Upper lobe of left lung (tissue), 6 donors: ENCODE measurements around the gene UBN1. TPM values are rescaled to one million over a fixed set of nuclear protein-coding genes. Genes with fewer than 3 reads are reported as not detected.

Experiments
- ATAC-seq, 2 donors: fragments of 200-7000 bp; cut with Tn5 transposase; one replicate each; pipeline ENCODE4 v1.9.1; 2022; ENCODE audit warnings: mild to moderate bottlenecking in 2 of 2, moderate library complexity in 2 of 2; ENCODE audit not compliant: low FRiP score in 2 of 2
- DNase-seq, 2 donors: peaks; one replicate each; pipeline ENCODE4 v3.0.0-alpha.2; 2019 to 2020
- H3K27ac ChIP-seq, 4 donors: fragments of 200-600 bp; sonication (generic); one replicate each; pipeline ENCODE4 v1.5.1; 2016 to 2019
- H3K27me3 ChIP-seq, 4 donors: fragments of 200-600 bp; sonication (generic); one replicate each; pipeline ENCODE4 v1.5.1; 2017 to 2019
- H3K36me3 ChIP-seq, 4 donors: fragments of 200-600 bp; sonication (generic); one replicate each; pipeline ENCODE4 v1.5.1; 2016 to 2019
- H3K4me1 ChIP-seq, 4 donors: fragments of 200-600 bp; sonication (generic); one replicate each; pipeline ENCODE4 v1.5.1; 2018 to 2019
- H3K4me3 ChIP-seq, 4 donors: fragments of 200-600 bp; sonication (generic); one replicate each; pipeline ENCODE4 v1.5.1; 2017 to 2019; ENCODE audit warnings: mild to moderate bottlenecking in 2 of 4, moderate library complexity in 1 of 4
- H3K9me3 ChIP-seq, 4 donors: fragments of 200-600 bp; sonication (generic); one replicate each; pipeline ENCODE4 v1.5.1; 2018 to 2019
- CTCF ChIP-seq, 6 experiments: fragments of 450-650 bp in 4 of 6; fragments of 200-600 bp in 2 of 6; sonication (generic) in 2 of 6; IDR thresholded peaks; one replicate each; pipeline ENCODE4 v1.5.1; 2016 to 2019; ENCODE audit warnings: antibody characterized with exemption in 6 of 6
- EP300 ChIP-seq, 4 donors: sonication (generic); formaldehyde crosslinking; IDR thresholded peaks; one replicate each; pipeline ENCODE4 v1.5.1; 2017; ENCODE audit warnings: antibody characterized with exemption in 4 of 4, control low read depth in 2 of 4
- POLR2A ChIP-seq, 4 donors: fragments of 450-650 bp; IDR thresholded peaks; one replicate each; pipeline ENCODE4 v1.5.1; 2016 to 2017; ENCODE audit warnings: antibody characterized with exemption in 4 of 4, mild to moderate bottlenecking in 2 of 4
- POLR2AphosphoS5 ChIP-seq, 2 donors: sonication (generic); formaldehyde crosslinking; IDR thresholded peaks; one replicate each; pipeline ENCODE4 v1.5.1; 2017; ENCODE audit warnings: antibody characterized with exemption in 2 of 2
- WGBS, 2 donors: methylation state at CpG; one replicate each; pipeline ENCODE4 v1.1.5; 2017 to 2018; 5-methylcytosine and 5-hydroxymethylcytosine counted together
- total RNA-seq, 6 donors: library from RNA; depleted of rRNA in 4 of 6; stranded (reverse); fragments of >200 nt in 4 of 6; gene quantifications; one replicate each; pipeline versions ENCODE4 v1.1.0 to v1.2.1, GENCODE V29; 2016 to 2021
- donor health status: DM: no; HTN: no; CAD: no; lungs with moderate emphysema.
- donor health status: DM: no; HTN: yes; CAD: no; lungs with severe emphysema.

Gene UBN1
- total RNA-seq, 6 donors from 2014 or later, result 35.7 to 49.2 (median 38.8) TPM

- Histone ChIP-seq H3K9me3 (no peaks in the 10 kb centered on the region), H3K4me1 (peaks cover 0 to 11% (median 4%) of the 10 kb centered on the region in 4 donors), H3K4me3 (no peak overlapping the region), H3K27ac (no peak overlapping the region), H3K36me3 (peaks cover 54 to 97% (median 84%) of the 10 kb centered on the region in 4 donors), H3K27me3 (no peaks in the 10 kb centered on the region)
- ATAC-seq, result no peak
- WGBS, 2 donors, result 95% methylated on average over 45 of the region's 45 CpGs
- TF ChIP-seq POLR2AphosphoS5 (IDR thresholded peaks at IDR 0.05) (no peak), EP300 (IDR thresholded peaks at IDR 0.05) (no peak), POLR2A (IDR thresholded peaks at IDR 0.05) (no peak), CTCF (IDR thresholded peaks at IDR 0.05) (no peak)
- DNase-seq, result peak in 1 of 2 donors; percentile 62
Measured at GRCh38 chr16:4884972-4885874, 37.9 kb downstream of the UBN1 start.

GRCh38 chr16:4886151-4886550, 38.9 kb downstream of the UBN1 start:
- peaks cover 50 to 96% (median 79%) of the 10 kb centered on the region in 4 donors for H3K36me3 ChIP-seq
- no peak overlapping the region for H3K4me3 ChIP-seq
- H3K27me3 ChIP-seq, result no peaks in the 10 kb centered on the region
- 90 to 98% methylated on average over 5 of the region's 5 CpGs for WGBS, 2 donors
- H3K4me1 ChIP-seq, result peaks cover 0 to 11% (median 4%) of the 10 kb centered on the region in 4 donors
- no peak overlapping the region for H3K27ac ChIP-seq
- H3K9me3 ChIP-seq, result no peaks in the 10 kb centered on the region
- ATAC-seq (no peak), DNase-seq (no peak)
- no peak for TF ChIP-seq POLR2AphosphoS5 (IDR thresholded peaks at IDR 0.05)
- TF ChIP-seq POLR2A (IDR thresholded peaks at IDR 0.05), result no peak
- TF ChIP-seq CTCF (IDR thresholded peaks at IDR 0.05), result no peak
- TF ChIP-seq EP300 (IDR thresholded peaks at IDR 0.05), result no peak

GRCh38 chr16:4888428-4889135, 41.3 kb downstream of the UBN1 start:
- no peak overlapping the region for H3K4me3 ChIP-seq
- no peak for ATAC-seq
- no peak overlapping the region for H3K27ac ChIP-seq
- TF ChIP-seq POLR2AphosphoS5 (IDR thresholded peaks at IDR 0.05) (no peak), EP300 (IDR thresholded peaks at IDR 0.05) (no peak), POLR2A (IDR thresholded peaks at IDR 0.05) (no peak), CTCF (IDR thresholded peaks at IDR 0.05) (no peak)
- DNase-seq, result no peak
- no peaks in the 10 kb centered on the region for H3K27me3 ChIP-seq
- no peaks in the 10 kb centered on the region for H3K9me3 ChIP-seq
- H3K36me3 ChIP-seq, result peaks cover 42 to 96% (median 69%) of the 10 kb centered on the region in 4 donors
- WGBS, 2 donors, result 84 to 86% methylated on average over 9 of the region's 9 CpGs
- peaks cover 0 to 4% (median 0%) of the 10 kb centered on the region in 4 donors for H3K4me1 ChIP-seq

GRCh38 chr16:4890026-4890425, 42.7 kb downstream of the UBN1 start:
- ATAC-seq, result no peak
- Histone ChIP-seq H3K4me1 (peaks cover 0 to 4% (median 0%) of the 10 kb centered on the region in 4 donors), H3K9me3 (no peaks in the 10 kb centered on the region), H3K36me3 (peaks cover 31 to 96% (median 65%) of the 10 kb centered on the region in 4 donors), H3K27ac (no peak overlapping the region), H3K27me3 (no peaks in the 10 kb centered on the region), H3K4me3 (no peak overlapping the region)
- DNase-seq, result no peak
- TF ChIP-seq EP300 (IDR thresholded peaks at IDR 0.05) (no peak), POLR2A (IDR thresholded peaks at IDR 0.05) (no peak)
- 83 to 88% methylated on average over 5 to 11 of the region's 11 CpGs for WGBS, 2 donors

- no peak for TF ChIP-seq EP300 (IDR thresholded peaks at IDR 0.05)
- no peak for TF ChIP-seq POLR2A (IDR thresholded peaks at IDR 0.05)
- TF ChIP-seq CTCF (IDR thresholded peaks at IDR 0.05), result no peak
- no peak for TF ChIP-seq POLR2AphosphoS5 (IDR thresholded peaks at IDR 0.05)
- DNase-seq (no peak), ATAC-seq (no peak)
- peaks cover 0 to 4% (median 0%) of the 10 kb centered on the region in 4 donors for H3K4me1 ChIP-seq
- no peaks in the 10 kb centered on the region for H3K27me3 ChIP-seq
- peaks cover 25 to 96% (median 61%) of the 10 kb centered on the region in 4 donors for H3K36me3 ChIP-seq
- no peak overlapping the region for H3K4me3 ChIP-seq
- WGBS, 2 donors, result 95 to 96% methylated on average over 5 to 16 of the region's 16 CpGs
- H3K27ac ChIP-seq, result no peak overlapping the region
- H3K9me3 ChIP-seq, result no peaks in the 10 kb centered on the region
Measured at GRCh38 chr16:4890686-4891085, 43.4 kb downstream of the UBN1 start.
